BLaER1 treated with 17β-estradiol and CSF1 and Interleukin-3, amounts not matched to agents 10 nM and 100 nM (cell line): Measurements from ENCODE around the gene TDRD3.

ENCODE experiments used
- H3K27ac ChIP-seq, 11 experiments: shearing (Covaris generic); formaldehyde crosslinking; 2 replicates each; pipeline ENCODE4 v1.8.1; 2022
- H3K27me3 ChIP-seq, 11 experiments: shearing (Covaris generic); formaldehyde crosslinking; 2 replicates each; pipeline ENCODE4 v1.8.1; 2022
- H3K36me3 ChIP-seq, 11 experiments: shearing (Covaris generic); formaldehyde crosslinking; 2 replicates each; pipeline ENCODE4 v1.8.1; 2022
- H3K4me1 ChIP-seq, 10 experiments: shearing (Covaris generic); formaldehyde crosslinking; 2 replicates each; pipeline ENCODE4 v1.8.1; 2022
- H3K4me2 ChIP-seq, 11 experiments: shearing (Covaris generic); formaldehyde crosslinking; 2 replicates each; pipeline ENCODE4 v1.8.1; 2022
- H3K4me3 ChIP-seq, 10 experiments: shearing (Covaris generic); formaldehyde crosslinking; 2 replicates each; pipeline ENCODE4 v1.8.1; 2022
- H3K9ac ChIP-seq, 11 experiments: shearing (Covaris generic); formaldehyde crosslinking; 2 replicates each; pipeline ENCODE4 v1.8.1; 2022
- H3K9me3 ChIP-seq, 11 experiments: shearing (Covaris generic); formaldehyde crosslinking; replicated peaks in 1 of 11; 2 replicates each; pipeline ENCODE4 v1.8.1; 2022
- H4K20me1 ChIP-seq, 11 experiments: shearing (Covaris generic); formaldehyde crosslinking; 2 replicates each; pipeline ENCODE4 v1.8.1; 2022
- Cebpa-rat ChIP-seq, 11 experiments: shearing (Covaris generic); IDR thresholded peaks; 2 replicates each; pipeline ENCODE4 v1.8.1; 2022

TDRD3 gene

DNA sequence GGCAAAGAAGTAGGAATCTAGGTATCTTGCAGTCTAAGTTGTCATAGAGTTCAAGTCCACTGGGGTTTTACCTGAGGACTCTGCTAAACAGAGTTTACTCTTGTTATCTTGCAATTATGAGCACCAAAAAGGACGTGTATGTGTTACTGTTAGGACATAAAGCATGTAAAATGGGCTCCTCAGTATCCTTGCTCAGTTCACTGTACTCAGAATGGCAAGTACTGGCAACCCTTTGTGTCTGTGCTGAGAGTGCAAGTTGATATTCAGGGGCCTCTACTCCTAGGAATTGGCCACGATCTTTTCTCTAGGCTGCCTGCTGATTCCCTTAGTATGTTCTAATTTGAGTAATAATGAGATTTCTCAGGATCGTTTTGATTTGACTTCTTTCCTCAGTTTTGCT lies 13.3 kb downstream of the TDRD3 start:
- H3K4me1 ChIP-seq = 0 out of 20 replicates have a peak, but pooled peaks cover 0 to 5% (median 0%) of the 10 kb centered on the region in 10 experiments
- no peak overlapping the region for H3K27ac ChIP-seq
- peaks cover 5 to 27% (median 21%) of the 10 kb centered on the region in 11 experiments; a peak in 19 of 22 replicates for H3K36me3 ChIP-seq
- no peak overlapping the region for H3K4me3 ChIP-seq
- no peak for TF ChIP-seq Cebpa-rat (IDR thresholded peaks at IDR 0.05)
- H3K9me3 ChIP-seq = peaks cover 18 to 43% (median 39%) of the 10 kb centered on the region in 11 experiments
- H4K20me1 ChIP-seq = peaks cover 0 to 6% (median 0%) of the 10 kb centered on the region in 11 experiments; a peak in 3 of 22 replicates
- H3K9ac ChIP-seq = no peak overlapping the region
- no peak overlapping the region for H3K4me2 ChIP-seq
- H3K27me3 ChIP-seq = no peaks in the 10 kb centered on the region

DNA sequence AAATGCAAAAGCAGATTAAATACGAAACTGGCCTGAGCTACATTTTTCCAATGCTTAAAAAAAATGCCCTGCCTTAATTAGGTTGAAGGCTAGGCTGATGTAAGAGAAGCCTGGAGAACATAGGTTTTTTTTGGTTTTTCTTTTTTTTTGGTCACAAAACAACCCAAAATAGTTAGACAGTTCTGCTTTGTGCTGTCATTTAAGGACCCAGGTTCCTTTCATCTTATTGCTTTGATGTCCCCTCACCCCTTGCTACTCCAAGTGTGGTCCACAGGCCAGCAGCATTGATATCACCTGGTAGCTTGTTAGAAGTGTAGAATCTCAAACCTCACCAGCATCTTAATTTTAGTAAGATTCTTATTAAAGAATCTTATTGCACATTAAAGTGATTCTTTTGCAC lies 14.4 kb downstream of the TDRD3 start:
- 0 out of 20 replicates have a peak, but pooled peaks cover 0 to 5% (median 0%) of the 10 kb centered on the region in 10 experiments for H3K4me1 ChIP-seq
- H4K20me1 ChIP-seq = peaks cover 0 to 6% (median 0%) of the 10 kb centered on the region in 11 experiments; a peak in 3 of 22 replicates
- TF ChIP-seq Cebpa-rat (IDR thresholded peaks at IDR 0.05) = no peak
- H3K36me3 ChIP-seq = peaks cover 5 to 27% (median 21%) of the 10 kb centered on the region in 11 experiments; a peak in 19 of 22 replicates
- H3K9ac ChIP-seq = no peak overlapping the region
- no peaks in the 10 kb centered on the region for H3K27me3 ChIP-seq
- no peak overlapping the region for H3K27ac ChIP-seq
- H3K4me2 ChIP-seq = no peak overlapping the region
- no peak overlapping the region for H3K4me3 ChIP-seq
- H3K9me3 ChIP-seq = peaks cover 18 to 32% (median 29%) of the 10 kb centered on the region in 11 experiments

DNA sequence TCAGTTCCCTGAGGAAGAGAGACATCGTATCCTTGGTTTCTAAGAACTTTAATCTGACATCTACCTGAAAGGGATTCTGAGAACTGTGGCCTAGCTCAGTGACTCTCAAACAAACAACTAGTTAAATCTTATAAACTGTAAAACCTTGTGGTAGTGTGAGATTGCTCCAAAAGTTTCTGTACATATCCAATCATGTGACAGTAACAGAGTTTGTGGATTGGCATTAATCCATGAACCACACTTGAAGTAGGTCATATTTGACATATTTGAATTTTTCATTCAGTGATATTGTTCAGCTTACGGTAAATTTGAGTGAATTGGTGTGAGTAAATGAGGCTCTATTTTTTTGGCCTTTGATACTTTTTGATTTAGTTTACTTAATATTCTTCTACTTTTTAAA lies 15.0 kb downstream of the TDRD3 start:
- H3K27me3 ChIP-seq = no peaks in the 10 kb centered on the region
- TF ChIP-seq Cebpa-rat (IDR thresholded peaks at IDR 0.05) = no peak
- H3K9me3 ChIP-seq = peaks cover 17 to 30% (median 28%) of the 10 kb centered on the region in 11 experiments
- H3K36me3 ChIP-seq = peaks cover 5 to 26% (median 21%) of the 10 kb centered on the region in 11 experiments; a peak in 19 of 22 replicates
- H4K20me1 ChIP-seq = peaks cover 0 to 6% (median 0%) of the 10 kb centered on the region in 11 experiments; a peak in 3 of 22 replicates
- H3K9ac ChIP-seq = no peak overlapping the region
- 0 out of 20 replicates have a peak, but pooled peaks cover 0 to 5% (median 0%) of the 10 kb centered on the region in 10 experiments for H3K4me1 ChIP-seq
- H3K27ac ChIP-seq = no peak overlapping the region
- H3K4me2 ChIP-seq = no peak overlapping the region
- no peak overlapping the region for H3K4me3 ChIP-seq

DNA sequence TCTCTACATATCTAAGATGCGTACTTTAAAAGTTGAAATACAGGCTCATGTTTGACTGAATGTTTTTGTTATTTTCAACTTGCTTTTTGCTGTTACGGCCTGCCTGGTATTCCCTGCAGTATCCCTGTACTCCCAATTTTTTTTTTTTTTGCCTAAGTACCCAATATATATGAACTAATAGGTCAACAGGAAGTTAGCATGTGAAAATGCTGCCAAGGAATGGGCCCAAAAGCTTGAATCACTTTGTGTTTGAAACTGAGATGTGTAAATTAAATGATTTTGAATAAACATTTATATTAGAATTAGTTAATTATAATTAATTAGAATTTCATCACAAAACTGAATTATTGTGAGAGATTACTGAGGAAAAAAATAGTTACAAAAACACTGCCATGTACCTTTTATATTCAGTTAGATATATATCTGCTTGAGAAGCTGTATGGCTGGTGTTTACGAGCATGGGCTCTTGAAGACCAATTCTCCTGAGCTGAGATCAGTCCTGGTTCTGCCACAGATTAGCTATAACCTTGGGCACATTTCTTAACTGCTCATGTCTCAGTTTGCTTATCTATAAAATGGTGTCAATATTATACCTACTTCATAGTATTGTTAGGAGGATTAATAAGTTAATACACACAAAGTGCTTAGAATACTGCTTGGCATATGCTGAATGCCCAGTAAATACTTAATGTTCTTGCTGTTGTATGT lies 16.0 kb downstream of the TDRD3 start:
- peaks cover 9 to 29% (median 25%) of the 10 kb centered on the region in 11 experiments for H3K9me3 ChIP-seq
- no peak overlapping the region for H3K27ac ChIP-seq
- TF ChIP-seq Cebpa-rat (IDR thresholded peaks at IDR 0.05) = no peak
- no peak overlapping the region for H3K4me2 ChIP-seq
- no peak overlapping the region for H3K9ac ChIP-seq
- 0 out of 20 replicates have a peak, but pooled peaks cover 0 to 5% (median 0%) of the 10 kb centered on the region in 10 experiments for H3K4me1 ChIP-seq
- peaks cover 0 to 6% (median 0%) of the 10 kb centered on the region in 11 experiments; a peak in 3 of 22 replicates for H4K20me1 ChIP-seq
- H3K36me3 ChIP-seq = peaks cover 0 to 18% (median 12%) of the 10 kb centered on the region in 11 experiments; a peak in 18 of 22 replicates
- no peaks in the 10 kb centered on the region for H3K27me3 ChIP-seq
- H3K4me3 ChIP-seq = no peak overlapping the region

DNA sequence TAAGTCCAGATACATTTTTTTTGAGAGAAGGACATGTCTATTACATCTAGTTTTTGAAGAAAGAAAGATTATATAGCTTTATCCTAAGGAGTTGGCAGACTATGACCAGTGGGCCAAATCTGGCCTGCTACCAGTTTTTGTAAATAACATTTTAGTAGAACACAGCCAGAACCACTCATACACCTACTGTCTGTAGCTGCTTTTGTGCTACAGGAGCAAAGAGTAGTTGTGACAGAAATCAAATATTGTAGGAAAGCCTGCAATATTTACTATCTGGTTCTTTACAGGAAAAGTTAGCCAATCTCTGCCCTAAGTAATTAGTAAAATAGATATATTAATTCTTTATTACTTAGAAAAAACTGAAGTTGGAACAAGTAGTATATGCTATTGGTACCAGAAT lies 17.2 kb downstream of the TDRD3 start:
- Histone ChIP-seq H3K27me3 (no peaks in the 10 kb centered on the region), H3K9me3 (peaks cover 6 to 27% (median 18%) of the 10 kb centered on the region in 11 experiments; a peak in 18 of 22 replicates), H3K4me2 (no peak overlapping the region), H3K36me3 (peaks cover 0 to 7% (median 5%) of the 10 kb centered on the region in 11 experiments; a peak in 14 of 22 replicates), H3K9ac (no peak overlapping the region), H4K20me1 (peaks cover 0 to 6% (median 0%) of the 10 kb centered on the region in 11 experiments; a peak in 3 of 22 replicates), H3K4me1 (0 out of 20 replicates have a peak, but pooled peaks cover 0 to 5% (median 0%) of the 10 kb centered on the region in 10 experiments), H3K4me3 (no peak overlapping the region), H3K27ac (no peak overlapping the region)
- TF ChIP-seq Cebpa-rat (IDR thresholded peaks at IDR 0.05) = no peak

DNA sequence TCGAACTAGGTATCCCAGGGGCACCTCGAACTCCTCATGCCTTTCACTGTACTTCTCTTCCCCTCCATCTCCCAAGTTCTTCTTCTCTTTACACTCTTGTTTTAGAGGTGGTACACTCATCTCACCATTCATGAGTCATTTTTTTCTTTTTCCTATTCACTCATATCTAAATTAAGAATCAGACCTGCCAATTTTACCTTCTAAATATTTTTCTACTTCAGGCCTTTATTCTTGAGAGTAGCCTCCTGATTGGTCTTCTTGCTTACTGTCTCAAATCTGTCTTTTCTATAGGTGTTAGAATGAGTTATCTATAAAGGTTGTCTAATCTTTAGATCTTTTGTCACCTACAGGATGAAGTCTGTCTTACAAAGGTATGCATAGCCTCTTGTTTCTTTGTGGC lies 20.7 kb downstream of the TDRD3 start:
- Histone ChIP-seq H3K4me3 (no peak overlapping the region), H3K36me3 (peaks cover 0 to 15% (median 10%) of the 10 kb centered on the region in 11 experiments; a peak in 14 of 22 replicates), H4K20me1 (no peaks in the 10 kb centered on the region; a peak in 1 of 22 replicates), H3K9ac (no peak overlapping the region), H3K4me1 (no peaks in the 10 kb centered on the region), H3K4me2 (no peak overlapping the region), H3K27ac (no peak overlapping the region), H3K9me3 (peaks cover 26 to 50% (median 35%) of the 10 kb centered on the region in 11 experiments), H3K27me3 (no peaks in the 10 kb centered on the region)
- no peak for TF ChIP-seq Cebpa-rat (IDR thresholded peaks at IDR 0.05)

DNA sequence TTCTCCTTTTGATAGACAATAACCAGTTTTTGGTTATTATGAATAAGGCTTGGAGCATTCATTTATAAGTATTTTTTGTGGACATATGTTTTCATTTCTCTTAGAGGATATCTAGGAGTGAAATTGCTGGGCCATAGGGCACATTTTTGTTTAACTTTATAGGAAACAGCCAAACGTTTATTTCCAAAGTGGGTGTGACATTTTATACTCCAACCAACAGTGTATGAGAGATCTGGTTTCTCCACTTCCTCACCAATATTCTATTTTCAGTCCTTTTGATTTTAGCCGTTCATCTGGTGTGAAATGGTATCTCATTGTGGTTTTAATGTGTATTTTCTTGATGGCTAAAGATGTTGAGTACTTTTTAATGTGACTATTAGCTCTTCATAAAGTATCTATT lies 21.9 kb downstream of the TDRD3 start:
- H3K36me3 ChIP-seq = peaks cover 0 to 15% (median 10%) of the 10 kb centered on the region in 11 experiments; a peak in 14 of 22 replicates
- H3K27ac ChIP-seq = no peak overlapping the region
- no peaks in the 10 kb centered on the region; a peak in 1 of 22 replicates for H4K20me1 ChIP-seq
- no peaks in the 10 kb centered on the region for H3K27me3 ChIP-seq
- H3K4me3 ChIP-seq = no peak overlapping the region
- H3K9ac ChIP-seq = no peak overlapping the region
- H3K4me2 ChIP-seq = no peak overlapping the region
- no peaks in the 10 kb centered on the region for H3K4me1 ChIP-seq
- H3K9me3 ChIP-seq = peaks cover 26 to 51% (median 36%) of the 10 kb centered on the region in 11 experiments
- no peak for TF ChIP-seq Cebpa-rat (IDR thresholded peaks at IDR 0.05)

DNA sequence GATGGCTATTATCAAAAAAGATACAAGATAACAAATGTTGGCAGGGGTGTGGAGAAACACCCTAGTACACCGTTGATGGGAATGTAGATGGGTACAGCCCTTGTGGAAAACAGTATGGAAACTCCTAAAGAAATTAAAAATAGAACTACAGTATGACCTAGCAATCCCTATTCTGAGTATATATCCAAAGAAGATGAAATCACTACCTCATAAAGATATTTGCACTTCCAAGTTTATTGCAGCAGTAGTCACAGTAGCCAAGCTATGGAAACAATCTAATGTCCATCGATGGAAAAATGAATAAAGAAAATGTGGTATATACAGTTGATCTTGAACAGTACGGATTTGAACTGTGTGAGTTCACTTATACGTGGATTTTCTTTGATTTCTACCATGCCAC lies 28.3 kb downstream of the TDRD3 start:
- no peak overlapping the region for H3K27ac ChIP-seq

DNA sequence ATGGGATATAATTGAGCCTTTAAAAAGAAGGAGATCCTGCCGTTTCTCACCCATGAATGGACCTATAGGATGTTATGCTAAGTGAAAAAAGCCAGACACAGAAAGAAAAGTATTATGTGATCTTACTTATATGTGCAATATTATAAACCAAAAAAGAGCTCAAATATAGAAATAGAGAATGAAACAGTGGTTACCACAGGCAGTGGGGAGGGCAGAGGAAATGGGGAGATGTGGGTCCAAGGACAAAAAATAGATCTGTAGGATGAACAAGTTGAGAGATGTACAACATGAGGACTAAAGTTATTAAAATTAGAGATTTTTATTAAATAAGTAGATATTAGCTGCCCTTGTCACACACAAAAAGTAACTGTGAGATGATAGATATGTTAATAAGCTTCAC lies 29.1 kb downstream of the TDRD3 start:
- no peak for TF ChIP-seq Cebpa-rat (IDR thresholded peaks at IDR 0.05)
- Histone ChIP-seq H3K9ac (no peak overlapping the region), H3K27ac (no peak overlapping the region), H3K36me3 (peaks cover 0 to 6% (median 3%) of the 10 kb centered on the region in 11 experiments; a peak in 11 of 22 replicates), H3K4me2 (no peak overlapping the region), H4K20me1 (peaks cover 0 to 4% (median 0%) of the 10 kb centered on the region in 11 experiments; a peak in 1 of 22 replicates), H3K4me3 (no peak overlapping the region), H3K4me1 (no peaks in the 10 kb centered on the region; a peak in 1 of 20 replicates), H3K27me3 (no peaks in the 10 kb centered on the region), H3K9me3 (peaks cover 6 to 16% (median 11%) of the 10 kb centered on the region in 11 experiments)

More for the DNA sequence above, 28.3 kb downstream of the TDRD3 start:
- no peak overlapping the region for H3K4me3 ChIP-seq
- H3K27me3 ChIP-seq = no peaks in the 10 kb centered on the region
- H3K9me3 ChIP-seq = peaks cover 14 to 24% (median 18%) of the 10 kb centered on the region in 11 experiments
- no peaks in the 10 kb centered on the region; a peak in 1 of 20 replicates for H3K4me1 ChIP-seq
- H4K20me1 ChIP-seq = peaks cover 0 to 4% (median 0%) of the 10 kb centered on the region in 11 experiments; a peak in 1 of 22 replicates
- no peak overlapping the region for H3K9ac ChIP-seq
- H3K36me3 ChIP-seq = peaks cover 0 to 11% (median 8%) of the 10 kb centered on the region in 11 experiments; a peak in 11 of 22 replicates
- no peak overlapping the region for H3K4me2 ChIP-seq
- TF ChIP-seq Cebpa-rat (IDR thresholded peaks at IDR 0.05) = no peak
